Neural crest cell (in vitro differentiated cells): ENCODE measurements around the gene MKLN1. TPM values are rescaled to one million over a fixed set of nuclear protein-coding genes. Genes with fewer than 3 reads are reported as not detected.

ENCODE experiments used
- DNase-seq: peaks from one replicate; pipeline ENCODE4 v3.0.0; 2021; ENCODE audit warnings: low read depth, mixed read lengths, low spot score
- H3K27ac Mint-ChIP-seq: one replicate; pipeline ENCODE4 v1.8.0; 2021; ENCODE audit warnings: mild to moderate bottlenecking, mixed read lengths; ENCODE audit not compliant: unreplicated experiment
- H3K27me3 Mint-ChIP-seq: 2 replicates; pipeline ENCODE4 v1.8.0; 2021; ENCODE audit warnings: low read depth, mild to moderate bottlenecking, mixed read lengths
- H3K36me3 Mint-ChIP-seq: 2 replicates; pipeline ENCODE4 v1.8.0; 2021; ENCODE audit warnings: low read depth, mild to moderate bottlenecking, mixed read lengths
- H3K4me1 Mint-ChIP-seq: 2 replicates; pipeline ENCODE4 v1.8.0; 2021; ENCODE audit warnings: mixed read lengths
- H3K4me3 Mint-ChIP-seq: one replicate; pipeline ENCODE4 v1.8.0; 2021; ENCODE audit warnings: mild to moderate bottlenecking, mixed read lengths
- H3K9me3 Mint-ChIP-seq: 2 replicates; pipeline ENCODE4 v1.8.0; 2021; ENCODE audit warnings: mixed read lengths
- total RNA-seq: library from RNA; stranded (reverse); gene quantifications from 2 replicates; pipeline ENCODE4 v1.2.1, GENCODE V29; 2021
- TF ChIP-seq, protein P1 (sequence below): fragments of 200-600 bp; sonication (generic); conservative IDR thresholded peaks from 2 replicates; pipeline ENCODE4 v1.5.0; 2021; ENCODE audit warnings: antibody characterized with exemption, mild to moderate bottlenecking

The MKLN1 gene
- total RNA-seq, 1 donor from 2014 or later, result 45.7 TPM

DNA sequence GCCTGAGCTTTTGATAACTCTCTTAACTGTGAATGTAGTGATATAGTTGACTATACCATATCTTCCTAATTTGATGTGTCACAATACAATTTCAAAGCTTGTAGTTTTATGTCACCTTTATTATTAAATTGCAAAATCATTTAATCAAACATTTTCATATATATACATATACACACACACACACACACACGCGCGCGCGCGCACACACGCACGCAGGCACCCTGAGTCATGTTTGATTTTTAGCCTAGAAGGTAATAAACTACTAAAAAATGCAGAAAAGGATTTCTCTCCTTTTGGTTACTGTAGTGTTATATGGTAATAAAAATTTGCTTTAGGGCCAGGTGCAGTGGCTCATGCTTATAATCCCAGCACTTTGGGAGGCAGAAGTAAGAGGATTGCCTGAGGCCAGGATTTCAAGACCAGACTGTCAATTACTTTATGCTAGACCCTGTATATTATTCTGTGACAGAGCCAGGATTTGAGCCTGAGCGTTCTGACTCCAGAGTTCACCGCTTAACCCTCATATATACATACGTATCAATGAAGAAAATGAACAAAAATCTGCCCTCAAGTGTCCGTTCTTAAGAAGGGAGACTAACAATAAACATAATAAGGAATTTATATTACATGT lies 139.2 kb downstream of the MKLN1 start:
- Mint-ChIP-seq H3K4me3 (no peak overlapping the region), H3K4me1 (no peaks in the 10 kb centered on the region), H3K9me3 (no peaks in the 10 kb centered on the region), H3K27me3 (no peaks in the 10 kb centered on the region), H3K36me3 (peaks cover 25% of the 10 kb centered on the region), H3K27ac (no peak overlapping the region)
- TF ChIP-seq, protein P1, sequence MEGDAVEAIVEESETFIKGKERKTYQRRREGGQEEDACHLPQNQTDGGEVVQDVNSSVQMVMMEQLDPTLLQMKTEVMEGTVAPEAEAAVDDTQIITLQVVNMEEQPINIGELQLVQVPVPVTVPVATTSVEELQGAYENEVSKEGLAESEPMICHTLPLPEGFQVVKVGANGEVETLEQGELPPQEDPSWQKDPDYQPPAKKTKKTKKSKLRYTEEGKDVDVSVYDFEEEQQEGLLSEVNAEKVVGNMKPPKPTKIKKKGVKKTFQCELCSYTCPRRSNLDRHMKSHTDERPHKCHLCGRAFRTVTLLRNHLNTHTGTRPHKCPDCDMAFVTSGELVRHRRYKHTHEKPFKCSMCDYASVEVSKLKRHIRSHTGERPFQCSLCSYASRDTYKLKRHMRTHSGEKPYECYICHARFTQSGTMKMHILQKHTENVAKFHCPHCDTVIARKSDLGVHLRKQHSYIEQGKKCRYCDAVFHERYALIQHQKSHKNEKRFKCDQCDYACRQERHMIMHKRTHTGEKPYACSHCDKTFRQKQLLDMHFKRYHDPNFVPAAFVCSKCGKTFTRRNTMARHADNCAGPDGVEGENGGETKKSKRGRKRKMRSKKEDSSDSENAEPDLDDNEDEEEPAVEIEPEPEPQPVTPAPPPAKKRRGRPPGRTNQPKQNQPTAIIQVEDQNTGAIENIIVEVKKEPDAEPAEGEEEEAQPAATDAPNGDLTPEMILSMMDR, result no peak
- DNase-seq, result no peak

DNA sequence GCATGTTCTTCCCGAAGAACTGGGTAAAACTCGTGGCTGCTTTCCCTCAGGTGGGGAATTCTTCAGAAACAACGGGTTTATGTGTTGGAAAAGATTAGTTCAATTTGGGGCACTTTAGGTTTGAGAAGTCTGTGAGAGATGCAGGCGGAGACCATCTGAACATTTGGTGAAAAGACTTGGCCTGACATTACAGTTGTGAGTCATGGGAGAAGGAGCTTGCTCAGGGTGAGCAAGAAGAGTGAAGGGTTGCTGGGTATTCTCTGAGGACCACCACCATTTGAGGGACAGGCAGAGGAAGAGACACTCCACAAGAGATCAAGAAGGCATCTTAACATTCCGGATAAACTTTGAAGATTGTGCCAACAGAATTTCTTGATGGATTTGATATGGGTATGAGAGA lies 140.1 kb downstream of the MKLN1 start:
- Mint-ChIP-seq H3K9me3 (no peaks in the 10 kb centered on the region), H3K27ac (no peak overlapping the region), H3K27me3 (no peaks in the 10 kb centered on the region), H3K4me3 (no peak overlapping the region), H3K4me1 (no peaks in the 10 kb centered on the region), H3K36me3 (peaks cover 20% of the 10 kb centered on the region)
- DNase-seq, result no peak
- TF ChIP-seq, protein P1, result no peak

DNA sequence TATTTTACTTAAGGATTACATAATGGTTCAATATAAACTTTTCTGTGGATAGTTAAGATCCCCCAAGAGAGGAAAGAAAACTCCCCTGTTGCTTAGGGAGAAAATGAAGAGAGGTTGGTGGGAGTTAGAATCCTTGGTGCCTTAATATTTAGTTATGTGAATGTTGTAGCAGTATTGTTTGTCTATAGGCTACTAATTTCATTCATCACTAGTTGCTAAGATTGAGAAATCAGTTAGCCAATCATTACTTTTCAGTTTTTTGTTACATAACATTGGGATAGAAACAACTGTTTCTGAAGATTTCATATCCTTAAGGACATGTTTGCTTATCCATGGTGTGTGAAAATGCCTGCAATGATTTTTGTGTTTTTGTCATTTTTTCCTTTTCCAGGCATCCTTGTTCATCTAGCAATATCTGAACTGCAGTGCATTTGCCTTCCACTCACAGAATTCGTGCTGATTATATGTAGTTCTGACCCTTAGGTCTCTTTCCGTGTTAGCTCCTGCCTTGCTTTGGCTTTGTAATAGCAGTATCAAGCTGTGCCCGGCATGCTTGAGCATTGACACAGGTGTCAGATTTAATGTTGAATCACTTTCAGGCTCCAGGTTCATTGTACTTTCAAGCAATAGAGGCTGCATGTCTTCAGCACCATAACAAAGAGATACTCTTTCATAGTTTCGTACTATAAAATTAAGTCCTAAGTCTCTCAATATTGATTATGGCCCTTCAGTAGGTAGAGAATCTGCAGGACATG lies 143.8 kb downstream of the MKLN1 start:
- H3K27ac Mint-ChIP-seq, result no peak overlapping the region
- H3K4me3 Mint-ChIP-seq, result no peak overlapping the region
- no peak for DNase-seq
- H3K9me3 Mint-ChIP-seq, result no peaks in the 10 kb centered on the region
- TF ChIP-seq, protein P1, result no peak
- peaks cover 25% of the 10 kb centered on the region for H3K36me3 Mint-ChIP-seq
- no peaks in the 10 kb centered on the region for H3K4me1 Mint-ChIP-seq
- no peaks in the 10 kb centered on the region for H3K27me3 Mint-ChIP-seq

DNA sequence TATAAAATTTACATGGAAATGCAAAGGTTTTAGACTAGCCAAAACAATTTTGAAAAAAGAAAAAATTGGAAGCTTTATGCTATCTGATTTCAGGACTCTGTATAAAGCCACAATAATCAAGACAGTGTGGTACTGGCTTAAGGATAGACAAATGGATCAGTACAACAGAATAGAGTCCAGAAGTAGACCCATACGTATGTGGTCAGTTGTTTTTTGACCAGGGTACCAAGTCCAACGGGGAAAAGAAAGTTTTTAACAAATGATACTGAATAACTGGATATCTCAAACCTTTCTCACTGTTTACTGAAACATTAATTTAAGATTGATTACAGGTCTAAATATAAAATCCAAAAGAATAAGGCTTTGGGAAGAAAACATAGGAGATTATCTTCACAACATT lies 149.1 kb downstream of the MKLN1 start:
- Mint-ChIP-seq H3K36me3 (peaks cover 15% of the 10 kb centered on the region), H3K4me3 (no peak overlapping the region), H3K27me3 (no peaks in the 10 kb centered on the region), H3K4me1 (no peaks in the 10 kb centered on the region), H3K27ac (no peak overlapping the region), H3K9me3 (no peaks in the 10 kb centered on the region)
- TF ChIP-seq, protein P1, result no peak
- DNase-seq, result no peak

DNA sequence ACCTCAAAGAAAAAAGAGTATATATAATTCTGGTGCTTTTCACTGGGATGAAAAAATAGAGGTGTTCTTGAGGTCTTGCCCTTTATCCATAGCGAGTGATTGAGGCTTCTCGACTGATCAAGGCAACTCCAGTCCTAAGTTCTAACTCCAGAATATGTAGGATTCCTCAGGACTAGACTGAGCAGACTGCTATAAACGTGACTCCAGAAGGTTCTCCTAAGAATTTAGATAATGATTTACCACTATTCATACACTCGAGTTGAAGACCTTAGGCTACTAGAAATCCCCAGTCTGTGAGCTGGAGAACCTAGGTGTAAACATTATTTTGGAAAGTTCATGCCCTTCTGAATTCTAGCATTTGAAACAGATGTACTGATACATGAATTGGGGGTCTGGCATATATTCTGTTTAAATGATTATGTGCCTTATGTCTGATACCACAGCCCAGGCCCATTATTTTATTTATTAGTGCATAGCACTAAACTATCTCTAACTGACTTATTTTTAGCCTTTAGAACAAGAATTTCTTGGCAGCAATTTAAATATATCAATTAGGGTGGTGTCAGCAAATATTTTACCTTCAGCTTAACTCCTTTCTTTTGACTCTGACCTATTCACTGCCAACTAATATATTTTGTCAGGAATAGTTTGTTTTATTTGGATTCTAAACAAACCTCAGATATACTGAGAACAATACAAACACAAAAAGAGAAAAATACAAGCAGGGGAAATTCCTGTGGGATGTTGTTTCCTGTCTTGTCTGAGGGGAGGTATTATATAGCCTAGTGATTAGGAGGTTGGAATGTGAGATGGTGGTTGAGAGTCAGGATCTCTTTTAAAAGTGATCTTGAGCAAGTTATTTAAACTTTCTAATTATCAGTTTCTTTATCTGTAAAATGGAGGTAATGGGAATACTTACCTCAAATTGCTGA lies 153.0 kb downstream of the MKLN1 start:
- Mint-ChIP-seq H3K36me3 (peaks cover 3% of the 10 kb centered on the region), H3K4me3 (no peak overlapping the region)

More for the DNA sequence above, 153.0 kb downstream of the MKLN1 start:
- no peak for DNase-seq
- Mint-ChIP-seq H3K27ac (no peak overlapping the region), H3K4me1 (no peaks in the 10 kb centered on the region), H3K9me3 (no peaks in the 10 kb centered on the region), H3K27me3 (no peaks in the 10 kb centered on the region)
- TF ChIP-seq, protein P1, result no peak
